Caki2 (cell line): ENCODE data around the gene NEK6. TPM values are rescaled to one million over a fixed set of nuclear protein-coding genes. Genes with fewer than 3 reads are reported as not detected.

Experiments used
- DNase-seq: peaks from one replicate; pipeline ENCODE4 v3.0.0-alpha.2; 2015; ENCODE audit warnings: low read depth
- in situ Hi-C: cut with HindIII; loops from 2 replicates; pipeline ENCODE4 v1.10.0; 2016; ENCODE audit warnings: low sequenced_read_pairs, low pct_unique_long_range_greater_than_20kb, mixed read lengths
- total RNA-seq: library from RNA; depleted of rRNA; stranded (reverse); fragments of >200 nt; shearing (Covaris generic); gene quantifications from 2 replicates; pipeline ENCODE4 v1.2.3, GENCODE V29; 2014; ENCODE audit warnings: low replicate concordance

NEK6 gene
- total RNA-seq, 1 experiment from 2014 or later = 135 TPM

- DNase-seq = no peak
- in situ Hi-C loops = no loop called here
Observed at GRCh38 chr9:124325816-124326215, 68.1 kb downstream of the NEK6 start.

GRCh38 chr9:124326378-124326777 is 68.6 kb downstream of the NEK6 start:
- in situ Hi-C loops = no loop called here
- DNase-seq = no peak

- DNase-seq = no peak
- in situ Hi-C loops = no loop called here
Observed at GRCh38 chr9:124327491-124327890, 69.7 kb downstream of the NEK6 start.

DNA sequence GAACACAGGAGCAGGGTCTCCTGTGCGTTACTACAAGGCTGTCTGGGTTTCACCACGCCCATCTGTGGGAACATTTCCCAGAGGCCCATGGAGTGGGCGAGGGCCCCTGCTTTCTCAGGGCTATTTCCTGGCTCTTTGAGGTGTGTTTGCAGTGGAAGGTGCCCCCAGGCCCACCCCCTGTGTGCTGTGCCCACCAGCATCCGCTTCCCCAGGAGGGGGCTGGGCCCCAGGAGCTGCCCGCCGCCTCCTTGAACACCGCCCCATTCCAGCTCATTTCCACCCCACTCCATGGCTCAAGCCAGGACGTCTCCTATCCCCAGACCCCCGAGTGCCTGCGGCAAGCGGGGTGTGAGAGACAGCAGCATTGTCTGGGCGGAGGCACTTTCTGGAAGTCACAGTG is 70.5 kb downstream of the NEK6 start:
- no peak for DNase-seq
- in situ Hi-C loops = no loop called here

- in situ Hi-C loops = no loop called here
- no peak for DNase-seq
Observed at GRCh38 chr9:124329206-124329792, 71.5 kb downstream of the NEK6 start.

DNA sequence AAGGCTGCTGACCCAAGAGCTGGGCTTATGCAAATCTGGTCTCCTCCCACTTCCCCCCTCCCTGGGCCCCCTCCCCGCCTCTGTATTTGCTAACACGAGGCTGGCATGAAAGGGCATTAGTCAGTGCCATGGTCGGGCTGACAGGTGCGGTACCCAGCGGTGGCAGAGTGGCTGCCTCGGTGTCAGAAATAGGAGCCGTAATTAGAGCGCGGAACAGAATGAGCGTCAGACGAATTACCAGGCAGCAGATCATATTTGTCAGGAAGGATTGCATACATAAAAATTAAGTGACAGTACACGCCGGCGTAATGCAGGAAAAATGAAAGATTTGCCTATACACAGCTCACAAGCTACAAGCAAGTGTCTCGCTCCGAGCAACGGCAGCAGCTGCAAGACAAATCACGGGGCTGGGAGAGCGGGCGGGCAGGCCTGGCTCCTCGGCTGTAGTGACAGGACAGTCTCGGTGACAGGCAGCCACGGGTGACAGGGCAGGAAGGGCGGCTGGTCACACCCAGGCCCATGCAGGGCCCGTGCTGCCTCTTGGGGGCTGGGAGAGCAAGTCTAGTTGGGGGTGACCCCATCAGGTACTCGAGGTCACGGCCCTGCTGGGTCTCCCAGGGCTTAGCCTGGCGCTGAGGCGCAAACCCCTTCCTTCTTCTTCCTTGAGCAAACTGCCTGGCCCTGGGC is 72.4 kb downstream of the NEK6 start:
- in situ Hi-C loops = no loop called here
- no peak for DNase-seq

- in situ Hi-C loops = no loop called here
- DNase-seq = no peak
Observed at GRCh38 chr9:124331580-124331979, 73.8 kb downstream of the NEK6 start.

- DNase-seq = no peak
- in situ Hi-C loops = no loop called here
Observed at GRCh38 chr9:124332361-124333202, 74.8 kb downstream of the NEK6 start.

DNA sequence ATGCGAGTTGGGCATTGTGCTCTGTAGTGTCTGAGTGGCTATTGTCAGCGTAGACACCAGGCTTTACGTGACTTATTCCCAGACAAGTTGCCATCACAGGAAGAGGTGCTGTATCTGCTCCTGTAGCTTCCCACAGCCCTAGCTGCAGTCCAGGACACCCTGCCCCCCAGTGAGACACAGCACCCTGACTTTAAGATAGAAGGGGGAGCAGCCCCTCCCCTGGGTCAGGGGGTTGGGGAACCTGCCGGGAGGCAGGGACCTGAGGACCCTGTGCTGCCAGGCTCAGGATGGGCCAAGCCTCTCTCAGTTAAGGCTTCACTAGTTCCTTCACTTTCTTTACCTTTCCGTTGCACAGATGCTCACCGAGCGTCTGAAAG is 75.4 kb downstream of the NEK6 start:
- in situ Hi-C loops = no loop called here
- no peak for DNase-seq

- DNase-seq = no peak
Observed at GRCh38 chr9:124334568-124335319, 77.0 kb downstream of the NEK6 start.

DNA sequence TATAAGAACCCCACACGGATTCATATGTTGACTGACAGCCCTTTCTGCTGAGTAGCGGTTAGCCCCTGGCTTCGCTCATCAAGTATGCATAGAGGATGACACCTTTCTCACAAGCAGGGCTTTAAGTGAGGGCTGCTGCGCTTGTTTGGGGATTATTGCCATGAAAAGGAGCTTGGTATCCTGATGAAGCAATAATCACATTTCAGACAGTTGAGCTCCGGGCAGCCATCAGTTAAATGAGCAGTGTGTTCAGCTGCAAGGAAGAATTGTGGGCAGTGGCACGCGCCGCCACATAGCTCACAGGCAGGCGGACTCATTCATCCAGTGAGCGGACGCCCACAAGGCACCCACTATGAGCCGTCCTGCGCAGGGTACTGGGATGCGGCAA is 77.6 kb downstream of the NEK6 start:
- in situ Hi-C loops = no loop called here
- DNase-seq = no peak

More at GRCh38 chr9:124334568-124335319, 77.0 kb downstream of the NEK6 start:
- in situ Hi-C loops = no loop called here

GRCh38 chr9:124337562-124337961 is 79.8 kb downstream of the NEK6 start:
- in situ Hi-C loops = no loop called here
- no peak for DNase-seq

GRCh38 chr9:124339603-124340146 is 81.9 kb downstream of the NEK6 start:
- DNase-seq = no peak
- in situ Hi-C loops = no loop called here

DNA sequence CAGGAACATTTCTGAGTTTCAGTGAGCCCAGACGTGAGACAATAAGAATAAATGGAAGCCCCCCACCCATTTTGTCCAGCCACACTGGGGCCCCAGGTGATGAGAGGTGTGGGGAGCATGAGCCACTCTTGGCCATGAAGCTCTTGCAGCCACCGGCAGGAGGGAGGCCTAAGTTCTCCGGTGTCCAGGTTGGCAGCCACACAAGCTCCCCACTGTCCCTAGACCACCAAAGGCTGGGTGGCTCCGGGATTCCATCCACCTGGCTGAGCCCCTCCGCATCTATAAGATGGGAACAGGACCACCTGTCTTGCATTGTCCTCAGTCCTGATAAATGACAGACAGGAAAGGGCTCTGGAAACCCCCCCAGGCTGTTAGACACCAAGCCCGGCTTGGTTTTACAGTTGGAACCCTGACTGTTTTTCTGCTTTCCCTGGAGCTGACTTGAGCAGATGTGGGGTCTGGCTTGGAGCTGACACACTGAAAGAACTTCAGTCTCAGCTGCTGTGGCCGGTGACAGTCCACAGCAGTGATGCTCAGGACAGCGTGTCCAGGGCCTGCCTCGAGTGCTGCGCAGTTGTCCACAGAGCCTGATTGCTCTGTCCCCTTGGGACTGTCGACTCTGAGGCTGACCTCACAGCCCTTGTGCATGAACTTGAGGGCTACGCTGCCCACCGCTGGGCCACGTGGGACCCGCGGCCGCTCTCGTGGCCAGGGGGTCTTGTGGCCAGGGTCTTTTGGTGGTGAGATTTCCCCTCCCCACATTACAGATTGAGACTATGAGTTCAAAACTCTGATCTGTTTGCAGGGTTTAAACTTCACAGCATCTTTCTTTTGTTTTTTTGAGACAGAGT is 82.7 kb downstream of the NEK6 start:
- DNase-seq = no peak
- in situ Hi-C loops = no loop called here

GRCh38 chr9:124341455-124342170 is 83.9 kb downstream of the NEK6 start:
- in situ Hi-C loops = no loop called here
- no peak for DNase-seq

GRCh38 chr9:124342402-124342775 is 84.6 kb downstream of the NEK6 start:
- in situ Hi-C loops = no loop called here
- DNase-seq = no peak

DNA sequence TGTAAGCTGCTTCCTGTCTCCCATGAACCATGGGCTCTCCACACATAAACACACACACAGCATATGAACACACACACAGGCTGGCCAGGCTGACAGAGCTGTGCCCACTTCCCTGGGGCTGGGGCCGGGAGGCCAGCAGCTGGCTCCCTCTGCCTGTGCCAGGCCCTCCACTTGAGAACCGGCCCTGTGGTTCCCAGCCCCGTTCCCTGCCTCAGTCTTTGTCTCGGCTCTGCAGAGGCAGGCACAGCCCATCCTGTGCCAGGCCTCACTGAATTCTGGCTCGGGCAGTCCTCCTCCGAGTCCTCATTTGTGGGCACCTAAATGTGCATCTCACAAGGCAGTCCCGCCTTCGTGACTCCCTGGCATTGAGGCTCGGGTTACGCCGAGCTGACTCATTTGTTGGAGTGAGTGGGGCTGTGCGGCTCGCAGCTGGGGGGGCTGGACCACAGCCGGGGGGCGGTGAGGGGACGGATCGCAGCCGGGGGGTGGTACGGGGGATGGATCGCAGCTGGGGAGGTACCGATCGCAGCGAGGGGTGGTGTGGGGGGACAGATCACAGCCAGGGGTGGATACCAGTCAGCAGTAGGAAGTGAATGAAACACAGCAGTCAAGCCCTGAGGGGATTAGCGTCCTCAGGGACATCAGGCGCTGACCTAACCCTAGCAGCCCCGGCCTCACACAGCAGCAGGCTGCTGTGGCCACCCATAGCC is 85.2 kb downstream of the NEK6 start:
- in situ Hi-C loops = no loop called here

More for the DNA sequence above, 85.2 kb downstream of the NEK6 start:
- DNase-seq = peak; percentile 47
